ENCODE data around the gene PNPLA7. TPM values are rescaled to one million over a fixed set of nuclear protein-coding genes. Genes with fewer than 3 reads are reported as not detected.

The PNPLA7 gene
- total and polyA plus RNA-seq, 4 donors, result 0.75 to 6.5 (median 2.1) TPM

DNA sequence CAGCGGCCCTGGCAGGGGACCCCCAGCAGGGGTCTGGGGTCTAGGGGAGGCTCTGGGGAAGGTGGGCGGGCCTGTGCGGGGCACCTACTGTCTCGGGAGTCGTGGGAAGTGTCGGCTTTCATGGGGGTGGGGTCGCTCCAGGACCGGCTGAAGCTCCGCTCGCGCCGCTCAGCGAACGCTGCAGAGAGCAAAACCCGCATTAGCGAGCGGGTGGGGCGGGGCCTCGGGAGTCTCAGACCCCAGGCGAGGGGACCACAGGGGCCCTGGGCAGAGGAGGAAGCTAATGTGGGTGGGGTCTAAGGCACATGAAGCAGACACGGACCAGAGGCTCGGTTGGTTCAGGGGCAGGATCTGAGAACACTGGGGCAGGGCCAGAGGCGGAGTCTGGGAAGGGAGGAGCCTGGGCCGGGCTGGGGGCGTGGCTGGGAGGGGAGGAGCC lies 96.5 kb downstream of the PNPLA7 start (continued):
- no peak for TF ChIP-seq ATF3 (IDR thresholded peaks at IDR 0.05)
- no peak for TF ChIP-seq YY1 (IDR thresholded peaks at IDR 0.05)
- no peak for TF ChIP-seq RXRA (IDR thresholded peaks at IDR 0.05)
- no peak for TF ChIP-seq EGR1 (IDR thresholded peaks at IDR 0.05; ENCODE audit: low read depth in 2 of 2)
- TF ChIP-seq TAF1 (conservative IDR thresholded peaks at IDR 0.05), result no peak
- TF ChIP-seq HNF4A (conservative IDR thresholded peaks at IDR 0.05), result no peak
- TF ChIP-seq HNF4G (IDR thresholded peaks at IDR 0.05), result no peak
- TF ChIP-seq SP1 (IDR thresholded peaks at IDR 0.05), result no peak
- TF ChIP-seq, protein P1, sequence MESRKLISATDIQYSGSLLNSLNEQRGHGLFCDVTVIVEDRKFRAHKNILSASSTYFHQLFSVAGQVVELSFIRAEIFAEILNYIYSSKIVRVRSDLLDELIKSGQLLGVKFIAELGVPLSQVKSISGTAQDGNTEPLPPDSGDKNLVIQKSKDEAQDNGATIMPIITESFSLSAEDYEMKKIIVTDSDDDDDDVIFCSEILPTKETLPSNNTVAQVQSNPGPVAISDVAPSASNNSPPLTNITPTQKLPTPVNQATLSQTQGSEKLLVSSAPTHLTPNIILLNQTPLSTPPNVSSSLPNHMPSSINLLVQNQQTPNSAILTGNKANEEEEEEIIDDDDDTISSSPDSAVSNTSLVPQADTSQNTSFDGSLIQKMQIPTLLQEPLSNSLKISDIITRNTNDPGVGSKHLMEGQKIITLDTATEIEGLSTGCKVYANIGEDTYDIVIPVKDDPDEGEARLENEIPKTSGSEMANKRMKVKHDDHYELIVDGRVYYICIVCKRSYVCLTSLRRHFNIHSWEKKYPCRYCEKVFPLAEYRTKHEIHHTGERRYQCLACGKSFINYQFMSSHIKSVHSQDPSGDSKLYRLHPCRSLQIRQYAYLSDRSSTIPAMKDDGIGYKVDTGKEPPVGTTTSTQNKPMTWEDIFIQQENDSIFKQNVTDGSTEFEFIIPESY (IDR thresholded peaks at IDR 0.05), result no peak

DNA sequence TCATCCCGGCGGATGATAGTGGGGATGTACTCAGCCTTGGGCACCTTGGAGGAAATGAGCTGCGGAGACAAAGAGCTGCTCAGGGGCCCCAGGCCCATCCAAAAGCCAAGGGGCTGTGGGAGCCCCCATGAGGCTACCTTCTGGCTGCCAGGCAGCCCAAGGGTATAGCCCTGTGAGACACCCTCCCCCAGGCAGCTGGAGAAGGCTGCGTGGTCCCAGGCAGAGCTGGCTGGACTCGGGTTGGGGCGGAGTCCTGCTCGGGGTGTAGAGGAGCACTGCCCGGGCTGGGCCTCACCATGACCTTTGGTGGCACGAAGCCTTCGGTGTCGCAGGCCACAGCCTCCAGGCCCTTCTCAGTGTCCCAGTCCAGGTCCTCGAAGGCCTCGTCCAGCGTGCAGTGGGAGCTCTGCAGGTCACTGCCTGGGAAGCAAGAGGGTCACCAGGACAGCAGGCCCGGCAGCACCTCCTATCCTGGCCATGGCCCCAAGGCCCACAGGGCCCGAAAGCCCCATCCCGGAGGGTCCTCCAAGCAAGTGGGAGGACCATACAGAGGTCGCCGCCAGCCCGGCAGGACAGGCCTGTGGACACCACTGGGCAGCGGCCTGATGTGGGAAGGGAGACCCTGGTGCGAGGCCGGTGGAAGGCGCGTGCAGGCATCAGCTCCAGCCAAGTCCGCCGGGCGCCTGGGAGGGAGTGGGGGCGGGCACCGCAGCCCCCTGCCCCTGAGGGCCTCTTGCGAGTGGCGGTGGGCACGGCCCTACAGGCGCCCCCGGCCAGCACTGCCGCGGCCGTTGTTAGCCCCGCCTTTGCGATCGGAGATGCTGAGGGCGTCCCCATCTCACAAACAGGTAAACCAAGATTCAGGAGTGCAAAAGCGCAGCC lies 97.2 kb downstream of the PNPLA7 start:
- Histone ChIP-seq H3K4me3 (ENCODE audit: low read depth in 1 of 3, low read length in 3 of 3) (no peak overlapping the region), H3K9ac (ENCODE audit: low read depth in 1 of 2, low read length in 2 of 2) (no peak overlapping the region), H3K36me3 (ENCODE audit: control insufficient read depth in 4 of 4, insufficient read depth in 3 of 4, low read depth in 1 of 4, low read length in 3 of 4) (peaks cover 0 to 6% (median 3%) of the 10 kb centered on the region in 4 donors), H3K9me3 (ENCODE audit: control insufficient read depth in 4 of 4, low read length in 3 of 4) (no peaks in the 10 kb centered on the region), H3K4me1 (ENCODE audit: control insufficient read depth in 4 of 4, insufficient read depth in 4 of 4, low read length in 3 of 4) (peaks cover 16 to 46% (median 33%) of the 10 kb centered on the region in 4 donors), H3K27me3 (ENCODE audit: control insufficient read depth in 4 of 4, insufficient read depth in 4 of 4, low read length in 3 of 4) (no peaks in the 10 kb centered on the region), H3K27ac (ENCODE audit: low read depth in 1 of 2, low read length in 2 of 2) (no peak overlapping the region)
- WGBS, result 91% methylated on average over 43 of the region's 43 CpGs
- no peak for TF ChIP-seq GABPA (IDR thresholded peaks at IDR 0.05 in 1 of 2, conservative IDR thresholded peaks at IDR 0.05 in 1 of 2)
- TF ChIP-seq JUND (IDR thresholded peaks at IDR 0.05), result no peak
- TF ChIP-seq FOXA1 (IDR thresholded peaks at IDR 0.05), result no peak
- no peak for TF ChIP-seq EGR1 (IDR thresholded peaks at IDR 0.05; ENCODE audit: low read depth in 2 of 2)
- TF ChIP-seq, protein P2, sequence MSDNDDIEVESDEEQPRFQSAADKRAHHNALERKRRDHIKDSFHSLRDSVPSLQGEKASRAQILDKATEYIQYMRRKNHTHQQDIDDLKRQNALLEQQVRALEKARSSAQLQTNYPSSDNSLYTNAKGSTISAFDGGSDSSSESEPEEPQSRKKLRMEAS (IDR thresholded peaks at IDR 0.05), result no peak
- no peak for TF ChIP-seq YY1 (IDR thresholded peaks at IDR 0.05)
- TF ChIP-seq SP1 (IDR thresholded peaks at IDR 0.05), result no peak
- TF ChIP-seq, protein P3, sequence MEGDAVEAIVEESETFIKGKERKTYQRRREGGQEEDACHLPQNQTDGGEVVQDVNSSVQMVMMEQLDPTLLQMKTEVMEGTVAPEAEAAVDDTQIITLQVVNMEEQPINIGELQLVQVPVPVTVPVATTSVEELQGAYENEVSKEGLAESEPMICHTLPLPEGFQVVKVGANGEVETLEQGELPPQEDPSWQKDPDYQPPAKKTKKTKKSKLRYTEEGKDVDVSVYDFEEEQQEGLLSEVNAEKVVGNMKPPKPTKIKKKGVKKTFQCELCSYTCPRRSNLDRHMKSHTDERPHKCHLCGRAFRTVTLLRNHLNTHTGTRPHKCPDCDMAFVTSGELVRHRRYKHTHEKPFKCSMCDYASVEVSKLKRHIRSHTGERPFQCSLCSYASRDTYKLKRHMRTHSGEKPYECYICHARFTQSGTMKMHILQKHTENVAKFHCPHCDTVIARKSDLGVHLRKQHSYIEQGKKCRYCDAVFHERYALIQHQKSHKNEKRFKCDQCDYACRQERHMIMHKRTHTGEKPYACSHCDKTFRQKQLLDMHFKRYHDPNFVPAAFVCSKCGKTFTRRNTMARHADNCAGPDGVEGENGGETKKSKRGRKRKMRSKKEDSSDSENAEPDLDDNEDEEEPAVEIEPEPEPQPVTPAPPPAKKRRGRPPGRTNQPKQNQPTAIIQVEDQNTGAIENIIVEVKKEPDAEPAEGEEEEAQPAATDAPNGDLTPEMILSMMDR (IDR thresholded peaks at IDR 0.05; ENCODE audit: low read depth, low read length, missing input control), result no peak
- TF ChIP-seq RAD21 (IDR thresholded peaks at IDR 0.05), result no peak
- TF ChIP-seq, protein P4, sequence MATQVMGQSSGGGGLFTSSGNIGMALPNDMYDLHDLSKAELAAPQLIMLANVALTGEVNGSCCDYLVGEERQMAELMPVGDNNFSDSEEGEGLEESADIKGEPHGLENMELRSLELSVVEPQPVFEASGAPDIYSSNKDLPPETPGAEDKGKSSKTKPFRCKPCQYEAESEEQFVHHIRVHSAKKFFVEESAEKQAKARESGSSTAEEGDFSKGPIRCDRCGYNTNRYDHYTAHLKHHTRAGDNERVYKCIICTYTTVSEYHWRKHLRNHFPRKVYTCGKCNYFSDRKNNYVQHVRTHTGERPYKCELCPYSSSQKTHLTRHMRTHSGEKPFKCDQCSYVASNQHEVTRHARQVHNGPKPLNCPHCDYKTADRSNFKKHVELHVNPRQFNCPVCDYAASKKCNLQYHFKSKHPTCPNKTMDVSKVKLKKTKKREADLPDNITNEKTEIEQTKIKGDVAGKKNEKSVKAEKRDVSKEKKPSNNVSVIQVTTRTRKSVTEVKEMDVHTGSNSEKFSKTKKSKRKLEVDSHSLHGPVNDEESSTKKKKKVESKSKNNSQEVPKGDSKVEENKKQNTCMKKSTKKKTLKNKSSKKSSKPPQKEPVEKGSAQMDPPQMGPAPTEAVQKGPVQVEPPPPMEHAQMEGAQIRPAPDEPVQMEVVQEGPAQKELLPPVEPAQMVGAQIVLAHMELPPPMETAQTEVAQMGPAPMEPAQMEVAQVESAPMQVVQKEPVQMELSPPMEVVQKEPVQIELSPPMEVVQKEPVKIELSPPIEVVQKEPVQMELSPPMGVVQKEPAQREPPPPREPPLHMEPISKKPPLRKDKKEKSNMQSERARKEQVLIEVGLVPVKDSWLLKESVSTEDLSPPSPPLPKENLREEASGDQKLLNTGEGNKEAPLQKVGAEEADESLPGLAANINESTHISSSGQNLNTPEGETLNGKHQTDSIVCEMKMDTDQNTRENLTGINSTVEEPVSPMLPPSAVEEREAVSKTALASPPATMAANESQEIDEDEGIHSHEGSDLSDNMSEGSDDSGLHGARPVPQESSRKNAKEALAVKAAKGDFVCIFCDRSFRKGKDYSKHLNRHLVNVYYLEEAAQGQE (IDR thresholded peaks at IDR 0.05), result no peak
- no peak for TF ChIP-seq HNF4A (conservative IDR thresholded peaks at IDR 0.05)
- no peak for TF ChIP-seq RXRA (IDR thresholded peaks at IDR 0.05)
- no peak for TF ChIP-seq NR2F2 (IDR thresholded peaks at IDR 0.05)
- no peak for TF ChIP-seq TAF1 (conservative IDR thresholded peaks at IDR 0.05)
- TF ChIP-seq ATF3 (IDR thresholded peaks at IDR 0.05), result no peak
- DNase-seq (ENCODE audit: low spot score), result no peak
